ENCODE results near the gene APOE. TPM values are rescaled to one million over a fixed set of nuclear protein-coding genes. Genes with fewer than 3 reads are reported as not detected.

APOE gene
- total and polyA plus RNA-seq, 2 of the 13 experiments (the other 11 are each of a cell fraction or from before 2014, with no cell fraction given): 1,328 to 1,470 TPM

DNA sequence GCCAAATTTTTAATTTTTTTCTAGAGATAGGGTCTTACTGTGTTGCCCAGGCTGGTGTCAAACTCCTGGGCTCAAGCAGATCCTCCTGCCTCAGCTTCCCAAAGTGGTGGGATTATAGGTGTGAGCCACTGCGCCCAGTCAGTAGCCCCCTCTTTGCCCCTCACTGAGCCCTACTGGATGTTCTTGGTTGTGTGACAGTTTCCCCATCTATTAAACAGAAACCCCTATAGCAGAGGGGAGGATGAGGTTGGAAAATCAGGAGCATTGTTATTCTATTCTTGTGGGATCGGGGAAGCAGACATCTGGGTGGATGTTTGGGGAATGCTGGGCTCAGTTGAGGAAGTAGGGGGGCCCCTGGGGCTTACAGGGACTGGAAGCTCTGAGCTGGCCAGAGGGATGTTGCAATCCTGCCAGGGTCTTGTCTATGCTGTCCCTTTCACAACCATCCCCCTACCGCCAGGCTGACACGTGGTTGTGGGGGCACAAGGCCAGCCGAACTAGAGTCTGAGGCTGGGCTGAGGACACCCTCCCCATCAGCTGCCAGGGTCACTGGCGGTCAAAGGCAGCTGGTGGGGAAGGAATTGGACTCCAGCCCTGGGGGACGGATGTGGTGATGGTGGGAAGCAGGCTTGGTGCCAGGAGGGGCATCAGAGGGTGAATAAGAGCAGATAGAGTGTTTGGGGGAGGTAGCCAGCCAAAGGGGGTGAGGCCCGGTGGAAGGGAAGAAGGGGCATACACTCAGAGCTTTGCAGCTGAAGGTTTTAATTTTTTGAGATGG, 19.7 kb downstream of the APOE start (continued):
- TF ChIP-seq ZNF629 (CRISPR knock-in tag; conservative IDR thresholded peaks at IDR 0.05) (peak; percentile 65), ZNF782 (CRISPR knock-in tag; IDR thresholded peaks at IDR 0.05; ENCODE audit: borderline replicate concordance) (peak; percentile 73; the same call in 1 of the 2 replicates), ARNTL (CRISPR knock-in tag; IDR thresholded peaks at IDR 0.05) (peak; percentile 99), PAX8 (CRISPR knock-in tag; IDR thresholded peaks at IDR 0.05; ENCODE audit: borderline replicate concordance) (no peak), HDAC2 (CRISPR knock-in tag; IDR thresholded peaks at IDR 0.05) (peak; percentile 98), ATF1 (CRISPR knock-in tag; IDR thresholded peaks at IDR 0.05) (peak; percentile 60), DNMT3B (CRISPR knock-in tag; conservative IDR thresholded peaks at IDR 0.05) (peak; percentile 65; the same call in 1 of the 2 replicates), ZFX (CRISPR knock-in tag; IDR thresholded peaks at IDR 0.05; ENCODE audit: low read depth) (peak; percentile 83), SIX1 (CRISPR knock-in tag; IDR thresholded peaks at IDR 0.05; ENCODE audit: borderline replicate concordance) (peak; percentile 71; the same call in 1 of the 2 replicates), TBX2 (CRISPR knock-in tag; IDR thresholded peaks at IDR 0.05; ENCODE audit: borderline replicate concordance) (peak; percentile 96), SP5 (CRISPR knock-in tag; IDR thresholded peaks at IDR 0.05; ENCODE audit: borderline replicate concordance, low read depth) (peak; percentile 87), KAT8 (CRISPR knock-in tag; IDR thresholded peaks at IDR 0.05) (peak; percentile 85), ZNF207 (IDR thresholded peaks at IDR 0.05; ENCODE audit: borderline replicate concordance) (no peak), ZNF354B (CRISPR knock-in tag; IDR thresholded peaks at IDR 0.05) (0 out of 2 replicates have a peak, but pooled peaks have one; percentile 67), SMARCE1 (IDR thresholded peaks at IDR 0.05; ENCODE audit: borderline replicate concordance) (no peak), PAWR (CRISPR knock-in tag; IDR thresholded peaks at IDR 0.05; ENCODE audit: borderline replicate concordance) (no peak), SOX5 (CRISPR knock-in tag; IDR thresholded peaks at IDR 0.05; ENCODE audit: borderline replicate concordance) (peak; percentile 94), ZNF446 (CRISPR knock-in tag; IDR thresholded peaks at IDR 0.05) (0 out of 2 replicates have a peak, but pooled peaks have one; percentile 66), ZNF30 (CRISPR knock-in tag; IDR thresholded peaks at IDR 0.05) (no peak), ZIK1 (CRISPR knock-in tag; IDR thresholded peaks at IDR 0.05; ENCODE audit: borderline replicate concordance, low read depth) (0 out of 2 replicates have a peak, but pooled peaks have one; percentile 59), IKZF4 (CRISPR knock-in tag; IDR thresholded peaks at IDR 0.05; ENCODE audit: borderline replicate concordance, low read depth, not compliant biosample characterization) (peak; percentile 90), KDM6A (CRISPR knock-in tag; IDR thresholded peaks at IDR 0.05; ENCODE audit: low read depth) (peak; percentile 98), MIXL1 (CRISPR knock-in tag; IDR thresholded peaks at IDR 0.05) (peak; percentile 83)
- TF ChIP-seq, protein P1, sequence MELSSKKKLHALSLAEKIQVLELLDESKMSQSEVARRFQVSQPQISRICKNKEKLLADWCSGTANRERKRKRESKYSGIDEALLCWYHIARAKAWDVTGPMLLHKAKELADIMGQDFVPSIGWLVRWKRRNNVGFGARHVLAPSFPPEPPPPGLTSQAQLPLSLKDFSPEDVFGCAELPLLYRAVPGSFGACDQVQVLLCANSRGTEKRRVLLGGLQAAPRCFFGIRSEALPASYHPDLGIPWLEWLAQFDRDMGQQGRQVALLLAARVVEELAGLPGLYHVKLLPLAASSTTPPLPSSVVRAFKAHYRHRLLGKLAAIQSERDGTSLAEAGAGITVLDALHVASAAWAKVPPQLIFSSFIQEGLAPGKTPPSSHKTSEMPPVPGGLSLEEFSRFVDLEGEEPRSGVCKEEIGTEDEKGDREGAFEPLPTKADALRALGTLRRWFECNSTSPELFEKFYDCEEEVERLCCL (CRISPR knock-in tag; IDR thresholded peaks at IDR 0.05; ENCODE audit: borderline replicate concordance): no peak
- TF ChIP-seq, protein P2, sequence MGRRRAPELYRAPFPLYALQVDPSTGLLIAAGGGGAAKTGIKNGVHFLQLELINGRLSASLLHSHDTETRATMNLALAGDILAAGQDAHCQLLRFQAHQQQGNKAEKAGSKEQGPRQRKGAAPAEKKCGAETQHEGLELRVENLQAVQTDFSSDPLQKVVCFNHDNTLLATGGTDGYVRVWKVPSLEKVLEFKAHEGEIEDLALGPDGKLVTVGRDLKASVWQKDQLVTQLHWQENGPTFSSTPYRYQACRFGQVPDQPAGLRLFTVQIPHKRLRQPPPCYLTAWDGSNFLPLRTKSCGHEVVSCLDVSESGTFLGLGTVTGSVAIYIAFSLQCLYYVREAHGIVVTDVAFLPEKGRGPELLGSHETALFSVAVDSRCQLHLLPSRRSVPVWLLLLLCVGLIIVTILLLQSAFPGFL (CRISPR knock-in tag; IDR thresholded peaks at IDR 0.05): no peak
- TF ChIP-seq, protein P3, sequence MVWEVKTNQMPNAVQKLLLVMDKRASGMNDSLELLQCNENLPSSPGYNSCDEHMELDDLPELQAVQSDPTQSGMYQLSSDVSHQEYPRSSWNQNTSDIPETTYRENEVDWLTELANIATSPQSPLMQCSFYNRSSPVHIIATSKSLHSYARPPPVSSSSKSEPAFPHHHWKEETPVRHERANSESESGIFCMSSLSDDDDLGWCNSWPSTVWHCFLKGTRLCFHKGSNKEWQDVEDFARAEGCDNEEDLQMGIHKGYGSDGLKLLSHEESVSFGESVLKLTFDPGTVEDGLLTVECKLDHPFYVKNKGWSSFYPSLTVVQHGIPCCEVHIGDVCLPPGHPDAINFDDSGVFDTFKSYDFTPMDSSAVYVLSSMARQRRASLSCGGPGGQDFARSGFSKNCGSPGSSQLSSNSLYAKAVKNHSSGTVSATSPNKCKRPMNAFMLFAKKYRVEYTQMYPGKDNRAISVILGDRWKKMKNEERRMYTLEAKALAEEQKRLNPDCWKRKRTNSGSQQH (CRISPR knock-in tag; IDR thresholded peaks at IDR 0.05; ENCODE audit: low read depth): peak; percentile 95
- TF ChIP-seq, protein P4, sequence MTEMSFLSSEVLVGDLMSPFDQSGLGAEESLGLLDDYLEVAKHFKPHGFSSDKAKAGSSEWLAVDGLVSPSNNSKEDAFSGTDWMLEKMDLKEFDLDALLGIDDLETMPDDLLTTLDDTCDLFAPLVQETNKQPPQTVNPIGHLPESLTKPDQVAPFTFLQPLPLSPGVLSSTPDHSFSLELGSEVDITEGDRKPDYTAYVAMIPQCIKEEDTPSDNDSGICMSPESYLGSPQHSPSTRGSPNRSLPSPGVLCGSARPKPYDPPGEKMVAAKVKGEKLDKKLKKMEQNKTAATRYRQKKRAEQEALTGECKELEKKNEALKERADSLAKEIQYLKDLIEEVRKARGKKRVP (CRISPR knock-in tag; IDR thresholded peaks at IDR 0.05): peak in 1 of 2 experiments; percentile 97; a peak in 2 of 4 replicates

Data from HepG2 (cell line).